ENCODE data around the gene THRA. TPM values are rescaled to one million over a fixed set of nuclear protein-coding genes. Genes with fewer than 3 reads are reported as not detected.

Gene THRA
- total RNA-seq, 1 experiment from 2014 or later, result 14.5 TPM

- POLR2A ChIA-PET (ENCODE audit: low non-redundant PET), result no interaction called here
- no TSS peak for BruUV-seq (replicated peaks)
- H3K4me3 ChIP-seq (ENCODE audit: low read depth, low read length, poor library complexity, severe bottlenecking), result no peak overlapping the region
- CTCF ChIA-PET, result no interaction called here
- no peak overlapping the region for H3K27ac ChIP-seq (ENCODE audit: low read depth, low read length, poor library complexity, severe bottlenecking)
- H3K36me3 ChIP-seq (ENCODE audit: insufficient read depth, low read length, poor library complexity, severe bottlenecking), result no peaks in the 10 kb centered on the region
- TF ChIP-seq EZH2 (IDR thresholded peaks at IDR 0.05; ENCODE audit: borderline replicate concordance, low read depth, low read length, poor library complexity, severe bottlenecking) (no peak), CTCF (conservative IDR thresholded peaks at IDR 0.05; ENCODE audit: low read depth, low read length) (no peak)
- no peak for DNase-seq (ENCODE audit: low spot score)
- no peaks in the 10 kb centered on the region for H3K9me3 ChIP-seq (ENCODE audit: low read depth, low read length, poor library complexity, severe bottlenecking)
- intact Hi-C loops (cut with micrococcal nuclease; ENCODE audit: unreplicated experiment), result no loop called here
- H3K27me3 ChIP-seq (replicated peaks; ENCODE audit: insufficient read depth, low read depth, low read length, poor library complexity), result no peaks in the 10 kb centered on the region
- peaks cover 56% of the 10 kb centered on the region for H3K4me1 ChIP-seq (ENCODE audit: insufficient read depth, low read length, poor library complexity, severe bottlenecking)
Observed at GRCh38 chr17:40067710-40068109, 4.9 kb downstream of the THRA start.

- H3K27me3 ChIP-seq (replicated peaks; ENCODE audit: insufficient read depth, low read depth, low read length, poor library complexity), result no peaks in the 10 kb centered on the region
- H3K4me1 ChIP-seq (ENCODE audit: insufficient read depth, low read length, poor library complexity, severe bottlenecking), result peaks cover 56% of the 10 kb centered on the region
- peak overlapping the region; percentile 30 for H3K27ac ChIP-seq (ENCODE audit: low read depth, low read length, poor library complexity, severe bottlenecking)
- intact Hi-C loops (cut with micrococcal nuclease; ENCODE audit: unreplicated experiment), result no loop called here
- no peaks in the 10 kb centered on the region for H3K9me3 ChIP-seq (ENCODE audit: low read depth, low read length, poor library complexity, severe bottlenecking)
- ChIA-PET POLR2A (ENCODE audit: low non-redundant PET) (no interaction called here), CTCF (no interaction called here)
- TF ChIP-seq CTCF (conservative IDR thresholded peaks at IDR 0.05; ENCODE audit: low read depth, low read length) (no peak), EZH2 (IDR thresholded peaks at IDR 0.05; ENCODE audit: borderline replicate concordance, low read depth, low read length, poor library complexity, severe bottlenecking) (no peak)
- no peak overlapping the region for H3K4me3 ChIP-seq (ENCODE audit: low read depth, low read length, poor library complexity, severe bottlenecking)
- DNase-seq (ENCODE audit: low spot score), result no peak
- H3K36me3 ChIP-seq (ENCODE audit: insufficient read depth, low read length, poor library complexity, severe bottlenecking), result no peaks in the 10 kb centered on the region
- no TSS peak for BruUV-seq (replicated peaks)
Observed at GRCh38 chr17:40068129-40068581, 5.4 kb downstream of the THRA start.

- DNase-seq (ENCODE audit: low spot score), result no peak
- Histone ChIP-seq H3K4me3 (ENCODE audit: low read depth, low read length, poor library complexity, severe bottlenecking) (peak overlapping the region; percentile 4), H3K36me3 (ENCODE audit: insufficient read depth, low read length, poor library complexity, severe bottlenecking) (no peaks in the 10 kb centered on the region), H3K4me1 (ENCODE audit: insufficient read depth, low read length, poor library complexity, severe bottlenecking) (peaks cover 56% of the 10 kb centered on the region), H3K9me3 (ENCODE audit: low read depth, low read length, poor library complexity, severe bottlenecking) (no peaks in the 10 kb centered on the region), H3K27ac (ENCODE audit: low read depth, low read length, poor library complexity, severe bottlenecking) (peak overlapping the region; percentile 30), H3K27me3 (replicated peaks; ENCODE audit: insufficient read depth, low read depth, low read length, poor library complexity) (no peaks in the 10 kb centered on the region)
- no TSS peak for BruUV-seq (replicated peaks)
- TF ChIP-seq EZH2 (IDR thresholded peaks at IDR 0.05; ENCODE audit: borderline replicate concordance, low read depth, low read length, poor library complexity, severe bottlenecking) (no peak), CTCF (conservative IDR thresholded peaks at IDR 0.05; ENCODE audit: low read depth, low read length) (no peak)
- intact Hi-C loops (cut with micrococcal nuclease; ENCODE audit: unreplicated experiment), result no loop called here
- POLR2A ChIA-PET (ENCODE audit: low non-redundant PET), result no interaction called here
- CTCF ChIA-PET, result no interaction called here
Observed at GRCh38 chr17:40068584-40068916, 5.8 kb downstream of the THRA start.
